Endometrial microvascular endothelial cells (primary cell): ENCODE data around the gene TRIM41. TPM values are rescaled to one million over a fixed set of nuclear protein-coding genes. Genes with fewer than 3 reads are reported as not detected.

ENCODE experiments used
- in situ Hi-C: cut with HindIII; loops from 2 replicates; pipeline ENCODE4 v1.10.0; 2017; ENCODE audit warnings: low sequenced_read_pairs, low pct_unique_long_range_greater_than_20kb; ENCODE audit errors: inconsistent ontology term
- total RNA-seq: library from RNA; depleted of rRNA; stranded (reverse); fragments of >200 nt; gene quantifications from one replicate; pipeline ENCODE4 v1.2.3, GENCODE V29; 2015; ENCODE audit errors: inconsistent ontology term

The TRIM41 gene
- total RNA-seq, 1 donor from 2014 or later = 9.8 TPM

DNA sequence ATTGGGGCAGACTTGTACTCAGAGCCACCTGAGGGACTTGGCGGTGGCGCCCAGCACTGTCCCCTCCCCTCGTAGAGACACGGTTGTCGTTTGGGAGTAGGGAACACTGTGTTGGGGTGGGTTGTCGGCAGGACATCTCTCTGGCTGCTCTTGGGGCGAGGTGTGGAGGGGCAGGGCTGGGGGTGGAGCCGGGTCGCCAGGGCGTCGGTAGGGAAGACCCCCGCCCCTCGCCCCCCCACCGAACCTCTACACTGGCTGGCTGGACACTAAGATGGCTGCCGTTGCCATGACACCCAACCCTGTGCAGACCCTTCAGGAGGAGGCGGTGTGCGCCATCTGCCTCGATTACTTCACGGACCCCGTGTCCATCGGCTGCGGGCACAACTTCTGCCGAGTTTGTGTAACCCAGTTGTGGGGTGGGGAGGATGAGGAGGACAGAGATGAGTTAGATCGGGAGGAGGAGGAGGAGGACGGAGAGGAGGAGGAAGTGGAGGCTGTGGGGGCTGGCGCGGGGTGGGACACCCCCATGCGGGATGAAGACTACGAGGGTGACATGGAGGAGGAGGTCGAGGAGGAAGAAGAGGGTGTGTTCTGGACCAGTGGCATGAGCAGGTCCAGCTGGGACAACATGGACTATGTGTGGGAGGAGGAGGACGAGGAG lies 778 bp downstream of the TRIM41 start:
- in situ Hi-C loops = no loop called here

DNA sequence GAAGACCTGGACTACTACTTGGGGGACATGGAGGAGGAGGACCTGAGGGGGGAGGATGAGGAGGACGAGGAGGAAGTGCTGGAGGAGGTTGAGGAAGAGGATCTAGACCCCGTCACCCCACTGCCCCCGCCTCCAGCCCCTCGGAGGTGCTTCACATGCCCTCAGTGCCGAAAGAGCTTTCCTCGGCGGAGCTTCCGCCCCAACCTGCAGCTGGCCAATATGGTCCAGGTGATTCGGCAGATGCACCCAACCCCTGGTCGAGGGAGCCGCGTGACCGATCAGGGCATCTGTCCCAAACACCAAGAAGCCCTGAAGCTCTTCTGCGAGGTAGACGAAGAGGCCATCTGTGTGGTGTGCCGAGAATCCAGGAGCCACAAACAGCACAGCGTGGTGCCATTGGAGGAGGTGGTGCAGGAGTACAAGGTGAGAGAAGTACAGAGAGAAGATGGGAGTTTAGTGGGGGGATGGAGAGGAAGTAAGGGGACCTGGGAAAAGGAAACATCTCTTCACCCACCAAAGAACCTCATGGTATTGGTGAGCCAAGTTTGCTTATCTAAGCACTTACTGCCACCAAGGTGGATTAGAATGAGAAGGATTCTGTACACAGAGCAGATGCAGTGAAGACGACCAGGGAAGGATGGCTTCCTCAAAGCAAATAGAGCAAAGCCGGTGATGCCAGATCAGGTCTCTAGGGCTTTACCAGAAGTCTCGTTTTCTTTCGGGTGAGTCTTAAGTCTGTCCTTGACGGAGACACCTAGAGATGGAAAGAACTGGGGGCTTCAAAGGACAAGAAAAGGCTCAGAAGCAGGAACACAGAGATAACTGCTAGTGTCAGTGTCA lies 1.5 kb downstream of the TRIM41 start:
- in situ Hi-C loops = no loop called here

DNA sequence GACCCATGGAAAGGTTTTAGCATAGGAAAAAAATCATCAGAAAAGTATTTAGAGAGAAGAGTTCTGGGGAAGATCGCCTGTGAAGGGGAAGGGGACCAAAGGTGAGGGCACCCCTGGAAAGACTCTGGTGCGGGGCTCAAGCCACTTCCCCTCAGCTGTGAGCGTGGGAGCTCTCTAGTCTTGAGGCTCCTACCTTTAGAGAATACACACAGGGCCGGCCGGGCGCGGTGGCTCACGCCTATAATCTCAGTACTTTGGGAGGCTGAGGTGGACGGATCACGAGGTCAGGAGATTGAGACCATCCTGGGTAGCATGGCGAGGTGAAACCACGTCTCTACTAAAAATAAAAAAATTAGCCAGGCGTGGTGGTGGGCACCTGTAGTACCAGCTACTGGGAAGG lies 6.9 kb downstream of the TRIM41 start:
- in situ Hi-C loops = no loop called here

DNA sequence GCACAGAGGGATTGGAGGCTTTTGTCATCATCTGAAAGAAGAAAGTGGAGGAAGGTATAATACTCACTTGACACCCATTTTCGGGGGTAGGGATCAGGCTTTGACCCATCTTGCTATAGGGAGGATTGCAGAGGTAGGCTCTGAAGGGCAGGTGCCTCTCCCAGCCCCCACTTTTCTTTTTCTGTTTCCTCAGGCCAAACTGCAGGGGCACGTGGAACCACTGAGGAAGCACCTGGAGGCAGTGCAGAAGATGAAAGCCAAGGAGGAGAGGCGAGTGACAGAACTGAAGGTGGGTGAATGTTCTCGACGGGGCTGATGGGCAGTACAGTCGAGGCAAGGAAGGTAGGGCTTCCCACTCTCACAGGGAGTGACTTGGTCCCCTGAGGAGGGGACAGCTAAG lies 7.5 kb downstream of the TRIM41 start:
- in situ Hi-C loops = no loop called here

DNA sequence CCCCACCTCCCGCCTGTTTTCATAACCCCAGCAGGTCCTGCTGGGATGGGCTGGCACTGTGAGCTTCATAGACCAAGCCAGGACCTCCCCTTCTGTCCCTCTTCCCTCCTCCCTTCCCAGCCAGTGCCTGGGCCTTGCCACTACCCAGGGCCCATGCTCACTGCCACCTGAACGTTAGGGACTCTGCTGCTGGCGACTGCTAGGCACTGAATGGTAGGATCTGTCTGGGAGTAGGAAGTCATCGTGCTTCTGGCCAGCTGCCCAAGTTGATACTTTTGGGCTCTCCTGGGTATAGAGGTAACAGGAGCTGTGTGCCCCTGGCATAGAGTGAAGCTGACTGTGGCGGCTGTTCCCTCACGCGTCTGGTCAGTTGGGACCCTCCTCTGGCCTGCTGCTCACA lies 8.4 kb downstream of the TRIM41 start:
- in situ Hi-C loops = no loop called here

DNA sequence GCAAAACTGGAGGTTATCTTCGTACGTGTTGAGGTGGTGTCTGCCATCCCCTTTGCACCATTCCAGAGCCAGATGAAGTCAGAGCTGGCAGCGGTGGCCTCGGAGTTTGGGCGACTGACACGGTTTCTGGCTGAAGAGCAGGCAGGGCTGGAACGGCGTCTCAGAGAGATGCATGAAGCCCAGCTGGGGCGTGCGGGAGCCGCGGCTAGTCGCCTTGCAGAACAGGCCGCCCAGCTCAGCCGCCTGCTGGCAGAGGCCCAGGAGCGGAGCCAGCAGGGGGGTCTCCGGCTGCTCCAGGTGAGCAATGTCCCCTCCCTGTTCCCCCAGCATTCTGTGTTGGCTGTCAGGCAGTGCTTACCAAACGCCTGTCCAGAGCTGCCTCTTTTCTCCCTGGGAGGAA lies 9.5 kb downstream of the TRIM41 start:
- in situ Hi-C loops = no loop called here

DNA sequence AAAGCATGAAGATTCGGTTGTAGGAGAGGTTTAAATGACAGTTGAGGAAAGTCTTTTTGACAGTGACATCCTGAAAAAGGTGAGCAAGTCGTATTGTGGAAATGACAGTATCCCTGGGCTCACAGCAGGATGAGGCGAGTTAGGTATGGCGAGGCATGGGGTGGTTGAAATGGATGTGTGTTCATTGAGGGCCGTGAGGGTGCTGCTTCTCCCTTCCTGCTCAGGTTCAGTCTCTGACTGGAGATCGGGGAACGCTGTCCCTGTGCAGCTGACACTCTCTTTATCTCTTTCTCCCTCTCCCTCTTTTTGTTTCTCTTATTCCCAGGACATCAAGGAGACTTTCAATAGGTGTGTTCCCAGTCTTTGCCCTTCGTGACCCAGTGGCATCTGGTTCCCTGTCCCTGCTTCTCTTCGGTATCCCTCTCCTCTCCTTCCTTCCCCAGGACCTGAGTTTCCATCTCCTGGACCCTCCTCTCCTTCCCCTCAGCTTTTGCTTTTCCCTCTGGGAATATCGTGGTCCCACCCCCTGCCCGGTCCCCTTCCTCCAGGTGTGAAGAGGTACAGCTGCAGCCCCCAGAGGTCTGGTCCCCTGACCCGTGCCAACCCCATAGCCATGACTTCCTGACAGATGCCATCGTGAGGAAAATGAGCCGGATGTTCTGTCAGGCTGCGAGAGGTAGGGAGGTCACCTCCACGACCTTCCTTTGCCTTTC lies 10.2 kb downstream of the TRIM41 start:
- in situ Hi-C loops = no loop called here

DNA sequence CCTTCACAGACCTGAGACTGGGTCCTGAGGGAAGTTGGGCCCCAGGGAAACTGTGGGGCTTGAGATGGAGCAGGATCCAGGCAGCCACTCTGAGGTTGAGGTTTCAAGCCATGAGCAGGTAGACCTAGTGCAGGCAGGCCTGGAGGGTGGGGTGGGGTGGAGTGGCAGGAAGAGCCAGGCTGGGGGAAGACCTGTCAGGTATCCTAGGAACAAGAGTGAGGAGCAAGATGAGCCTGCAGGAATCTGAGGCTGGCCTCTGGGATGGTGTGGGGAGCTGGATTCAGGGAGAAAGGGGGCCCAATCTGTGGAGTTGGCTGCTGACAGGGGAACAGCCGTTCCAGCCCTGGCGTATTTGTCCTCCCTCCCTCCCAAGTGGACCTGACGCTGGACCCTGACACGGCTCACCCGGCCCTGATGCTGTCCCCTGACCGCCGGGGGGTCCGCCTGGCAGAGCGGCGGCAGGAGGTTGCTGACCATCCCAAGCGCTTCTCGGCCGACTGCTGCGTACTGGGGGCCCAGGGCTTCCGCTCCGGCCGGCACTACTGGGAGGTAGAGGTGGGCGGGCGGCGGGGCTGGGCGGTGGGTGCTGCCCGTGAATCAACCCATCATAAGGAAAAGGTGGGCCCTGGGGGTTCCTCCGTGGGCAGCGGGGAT lies 10.8 kb downstream of the TRIM41 start:
- in situ Hi-C loops = no loop called here

DNA sequence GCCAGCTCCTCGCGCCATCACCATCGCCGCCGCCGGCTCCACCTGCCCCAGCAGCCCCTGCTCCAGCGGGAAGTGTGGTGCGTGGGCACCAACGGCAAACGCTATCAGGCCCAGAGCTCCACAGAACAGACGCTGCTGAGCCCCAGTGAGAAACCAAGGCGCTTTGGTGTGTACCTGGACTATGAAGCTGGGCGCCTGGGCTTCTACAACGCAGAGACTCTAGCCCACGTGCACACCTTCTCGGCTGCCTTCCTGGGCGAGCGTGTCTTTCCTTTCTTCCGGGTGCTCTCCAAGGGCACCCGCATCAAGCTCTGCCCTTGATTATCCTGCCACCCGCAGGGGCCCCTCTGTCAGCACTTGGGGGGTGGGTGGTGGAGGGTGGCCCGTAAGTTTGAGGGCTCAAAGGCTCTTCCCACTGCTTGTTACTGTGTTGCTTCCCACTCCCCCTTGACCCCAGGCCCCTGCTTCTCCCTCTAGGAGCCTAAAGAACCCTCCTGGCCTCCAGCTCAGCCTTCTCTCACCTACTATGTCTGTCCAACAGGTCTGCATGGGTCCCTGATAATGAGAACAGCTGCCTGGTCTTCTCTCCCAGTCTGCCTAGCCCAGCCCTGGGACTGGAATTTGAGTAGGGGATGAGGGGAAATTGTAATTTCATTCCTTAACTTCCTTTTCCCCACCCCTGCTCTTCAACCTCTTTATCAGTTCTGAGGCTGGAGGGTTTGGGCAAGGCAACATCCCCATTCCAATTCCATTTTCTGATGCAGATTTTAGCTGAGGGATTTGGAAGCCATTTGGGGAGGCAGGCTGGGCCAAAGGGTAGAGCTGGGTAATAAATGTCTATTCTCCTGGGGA lies 11.6 kb downstream of the TRIM41 start:
- in situ Hi-C loops = no loop called here

DNA sequence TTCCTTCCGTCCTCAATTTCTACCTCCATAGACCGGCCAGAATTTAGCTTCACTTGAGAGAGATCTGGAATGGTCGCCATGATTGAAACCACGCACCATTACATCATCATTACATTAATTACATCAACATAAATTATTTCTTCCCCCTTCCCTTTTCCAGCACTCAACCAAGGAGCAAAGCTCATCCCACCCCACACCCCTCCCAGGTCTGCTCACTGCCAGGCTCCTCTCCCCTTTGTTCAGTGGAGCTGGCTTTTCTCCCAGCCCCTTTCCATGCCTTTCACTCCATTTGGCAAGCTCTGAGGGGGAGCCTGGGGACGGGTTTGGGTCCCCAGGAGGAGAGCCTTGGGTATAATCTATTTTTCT lies 12.2 kb downstream of the TRIM41 start:
- in situ Hi-C loops = no loop called here

DNA sequence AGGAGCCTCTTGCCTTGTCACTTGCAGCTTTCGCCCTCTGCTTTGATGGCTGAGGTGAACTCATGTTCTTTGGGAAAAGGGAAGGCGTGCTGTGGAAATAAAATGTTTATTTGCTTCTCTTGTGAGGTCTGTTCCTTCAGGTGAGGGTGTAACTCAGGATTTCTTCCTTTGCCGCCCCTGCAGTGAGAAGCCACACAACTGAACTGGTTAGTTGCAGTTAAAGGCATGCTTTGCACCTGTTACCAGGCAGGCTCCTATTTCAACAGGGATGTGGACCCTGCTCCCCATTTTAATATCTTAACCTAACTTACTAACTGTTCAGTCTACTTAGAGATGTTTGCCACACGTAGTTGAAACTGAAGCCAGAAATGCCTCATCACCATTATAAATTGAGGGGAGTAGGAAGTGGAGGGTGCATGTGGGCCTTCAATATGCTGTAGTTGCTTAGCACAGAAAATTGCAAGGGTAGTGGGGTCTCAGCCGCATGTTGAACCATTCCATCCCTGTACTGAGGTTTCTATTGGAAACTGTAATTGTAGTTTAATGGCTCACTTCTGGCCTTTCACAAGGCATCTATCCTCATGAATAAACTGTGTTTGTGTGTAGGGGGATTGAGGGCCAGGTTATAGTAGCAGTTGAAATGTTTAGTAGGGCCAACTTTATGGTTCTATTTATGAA lies 12.7 kb downstream of the TRIM41 start:
- in situ Hi-C loops = no loop called here

DNA sequence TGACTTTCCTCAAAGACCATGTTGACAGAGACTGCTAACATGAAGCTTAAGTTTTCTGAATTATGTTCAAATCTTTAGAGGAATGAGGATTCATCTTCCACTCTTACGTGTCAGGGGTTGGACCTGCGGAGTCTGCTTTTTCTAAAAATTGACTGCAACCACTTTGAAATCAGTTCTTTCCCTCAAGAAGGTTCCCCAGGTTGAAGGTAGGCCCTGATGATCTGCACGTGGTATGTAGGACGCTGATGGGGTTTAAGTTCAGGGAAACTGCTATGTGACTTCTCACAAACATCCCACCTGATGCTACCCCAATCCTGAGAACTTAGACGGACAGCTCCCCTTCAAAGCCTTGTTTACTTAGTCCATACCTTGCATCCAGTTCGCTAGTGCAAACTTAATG lies 13.4 kb downstream of the TRIM41 start:
- in situ Hi-C loops = no loop called here

DNA sequence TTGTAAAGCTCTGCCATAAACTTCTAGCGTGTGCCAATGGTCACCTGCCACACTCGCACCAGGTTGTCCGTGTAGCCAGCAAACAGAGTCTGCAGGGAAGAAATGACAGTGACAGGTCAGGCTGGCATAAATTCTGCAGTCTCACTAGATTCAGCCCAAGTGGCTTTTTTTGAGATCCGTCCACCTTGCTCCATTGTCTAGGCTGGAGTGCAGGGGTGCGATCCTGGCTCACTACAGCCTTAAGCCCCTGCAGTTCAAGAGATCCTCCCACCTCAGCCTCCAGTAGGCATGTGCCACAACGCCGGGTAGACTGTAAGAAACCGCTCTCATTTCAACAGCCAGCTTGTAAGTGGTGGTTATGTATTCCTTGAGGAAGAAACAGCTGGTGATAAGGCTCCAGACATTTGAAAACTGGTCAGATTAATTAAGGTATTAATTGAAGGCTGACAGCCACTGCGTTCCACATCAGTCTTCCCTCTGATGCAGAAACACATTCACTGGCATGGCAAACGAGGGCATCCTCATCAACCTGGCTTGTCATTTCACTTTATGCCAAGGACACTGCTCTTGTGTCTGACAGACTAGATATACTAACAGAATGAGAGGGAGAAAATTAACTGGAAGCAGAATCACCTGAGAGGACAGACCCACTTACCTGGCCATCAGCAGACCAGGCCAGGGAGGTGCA lies 14.0 kb downstream of the TRIM41 start:
- in situ Hi-C loops = no loop called here

DNA sequence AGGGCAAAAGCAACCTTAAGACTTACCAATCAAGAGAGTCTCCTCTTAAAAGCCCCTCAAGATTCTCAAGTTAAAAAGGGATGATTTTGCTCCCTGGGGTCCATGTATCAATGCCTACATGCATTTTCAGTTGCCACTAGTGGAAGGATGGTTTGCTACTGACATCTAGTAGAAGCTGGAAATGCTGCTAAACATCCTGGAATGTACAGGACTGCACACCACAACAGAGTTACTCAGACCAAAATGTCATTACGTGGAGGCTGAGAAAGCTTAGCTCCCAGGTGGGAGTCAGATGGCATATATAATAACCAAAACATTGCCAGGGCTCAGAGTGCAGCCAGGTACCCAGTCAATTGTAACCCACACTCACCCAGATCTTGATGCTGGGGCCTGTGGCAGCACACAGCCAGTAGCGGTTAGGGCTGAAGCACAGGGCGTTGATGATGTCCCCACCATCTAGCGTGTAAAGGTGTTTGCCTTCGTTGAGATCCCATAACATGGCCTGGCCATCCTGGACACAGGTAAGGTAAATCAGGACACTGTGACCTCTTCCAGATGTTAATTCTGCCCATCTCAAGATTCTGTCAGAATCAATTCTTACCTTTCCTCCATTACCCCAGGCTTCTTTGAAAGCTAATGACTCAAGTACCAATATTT lies 14.8 kb downstream of the TRIM41 start:
- in situ Hi-C loops = no loop called here

DNA sequence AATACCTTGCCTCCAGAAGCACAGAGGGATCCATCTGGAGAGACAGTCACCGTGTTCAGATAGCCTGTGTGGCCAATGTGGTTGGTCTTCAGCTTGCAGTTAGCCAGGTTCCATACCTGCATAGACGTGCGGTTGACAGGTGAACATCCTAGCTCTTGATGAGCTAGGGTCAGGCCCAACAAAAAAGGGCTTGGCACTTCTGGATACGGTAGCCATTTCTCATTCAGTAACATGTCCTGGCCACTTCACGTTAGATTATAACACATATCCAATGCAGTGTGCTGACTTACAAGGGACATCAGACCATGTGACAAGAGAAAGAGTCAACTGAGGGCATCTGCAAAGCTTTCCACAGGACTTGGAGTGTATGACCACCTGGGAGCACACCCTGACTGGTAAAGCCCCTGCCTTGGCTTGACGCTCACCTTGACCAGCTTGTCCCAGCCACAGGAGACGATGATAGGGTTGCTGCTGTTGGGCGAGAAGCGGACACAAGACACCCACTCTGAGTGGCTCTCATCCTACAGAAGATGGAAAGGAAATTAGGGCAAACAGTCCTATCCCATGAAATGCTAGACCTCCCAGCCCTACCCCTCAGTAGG lies 16.1 kb downstream of the TRIM41 start:
- in situ Hi-C loops = no loop called here

DNA sequence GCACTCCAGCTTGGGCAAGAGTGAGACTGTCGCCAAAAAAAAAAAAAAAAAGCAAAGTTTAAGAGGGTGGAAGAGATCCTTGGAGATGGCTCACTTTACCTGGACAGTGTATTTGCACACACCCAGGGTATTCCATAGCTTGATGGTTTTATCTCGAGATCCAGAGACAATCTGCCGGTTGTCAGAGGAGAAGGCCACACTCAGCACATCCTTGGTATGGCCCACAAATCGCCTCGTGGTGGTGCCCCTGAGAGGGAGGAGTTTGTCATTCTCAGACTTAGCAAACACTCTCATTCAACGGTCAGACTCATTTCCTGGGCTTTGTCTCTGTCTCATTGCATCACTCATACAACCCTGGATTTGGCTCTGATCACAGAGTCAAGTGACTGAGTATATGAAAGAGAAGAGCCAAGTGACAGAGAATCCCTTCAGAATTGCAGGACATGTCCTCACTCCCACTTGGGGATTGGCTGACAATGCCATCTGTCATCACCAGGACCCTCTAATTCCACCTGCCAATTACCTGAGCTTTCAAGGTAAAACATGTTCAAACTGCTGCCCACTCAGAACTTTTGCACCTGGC lies 18.4 kb downstream of the TRIM41 start:
- in situ Hi-C loops = no loop called here
